ENCODE data around the gene ZSCAN22.
"Not testable (repeated sequence)": the region's sequence is repeated elsewhere in the genome, so short reads cannot be mapped to it uniquely, and the experiment has no call there.

ZSCAN22 gene

DNA sequence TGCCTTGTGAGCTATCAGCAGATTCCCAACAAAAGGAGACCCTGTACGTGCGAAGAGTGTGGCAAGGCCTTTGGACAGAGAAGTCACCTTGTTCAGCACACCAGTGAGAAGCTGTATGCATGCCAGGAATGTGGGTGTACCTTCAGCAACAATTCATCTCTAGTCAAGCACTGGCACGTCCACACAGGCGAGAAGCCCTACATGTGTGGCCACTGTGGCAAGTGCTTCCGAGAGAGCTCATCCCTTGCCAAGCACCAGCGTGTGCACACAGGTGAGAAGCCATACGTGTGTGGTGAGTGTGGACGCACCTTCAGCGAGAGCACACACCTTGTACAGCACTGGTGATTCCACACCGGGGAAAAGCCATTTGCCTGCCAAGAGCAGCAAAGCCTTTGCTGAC lies 7.6 kb upstream of the ZSCAN22 start:
- no peak for DNase-seq

GRCh38 chr19:58325311-58326022 lies 1.3 kb upstream of the ZSCAN22 start:
- DNase-seq = no peak

GRCh38 chr19:58326501-58326913 lies 287 bp upstream of the ZSCAN22 start:
- no peak for DNase-seq

DNA sequence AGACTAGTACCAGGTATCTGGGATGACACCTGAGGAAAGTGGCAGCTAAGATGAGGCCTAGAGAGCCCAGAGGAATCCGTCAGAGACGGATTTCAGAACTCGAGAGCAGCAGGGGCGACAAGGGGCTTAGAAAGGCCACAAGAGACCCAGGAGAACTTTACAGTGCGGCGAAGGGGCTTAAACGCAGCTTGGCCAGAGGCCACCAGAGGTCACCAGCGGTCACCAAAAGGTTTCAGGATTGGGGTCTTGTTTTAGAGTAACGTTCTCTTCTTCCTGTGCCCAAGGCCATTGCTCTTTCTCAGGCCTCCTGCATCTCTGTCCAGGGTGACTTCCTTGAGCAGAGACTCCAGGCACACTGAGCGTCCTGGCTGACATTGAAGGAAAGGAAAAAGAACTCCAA lies 2.2 kb downstream of the ZSCAN22 start:
- DNase-seq = peak in 1 of 2 donors; percentile 3

DNA sequence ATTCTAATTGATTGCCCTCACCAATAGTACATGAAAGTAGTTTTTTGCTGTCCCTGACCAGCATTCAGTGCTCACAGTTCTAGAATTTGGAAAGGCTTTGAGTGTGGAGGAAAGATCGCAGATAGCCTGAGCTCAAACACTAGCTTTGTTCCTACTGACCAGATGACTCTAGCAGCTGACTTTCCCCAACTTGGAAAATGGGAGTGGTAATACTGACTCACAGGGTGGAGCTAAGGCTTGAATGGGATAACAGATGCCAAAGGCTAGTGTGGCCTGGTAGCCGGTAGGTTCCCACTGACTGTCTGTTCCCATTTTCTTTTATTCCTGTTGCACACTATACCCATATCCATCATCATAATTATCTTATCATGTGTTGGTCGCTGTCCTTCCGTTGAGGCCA lies 3.7 kb downstream of the ZSCAN22 start:
- no peak for DNase-seq

DNA sequence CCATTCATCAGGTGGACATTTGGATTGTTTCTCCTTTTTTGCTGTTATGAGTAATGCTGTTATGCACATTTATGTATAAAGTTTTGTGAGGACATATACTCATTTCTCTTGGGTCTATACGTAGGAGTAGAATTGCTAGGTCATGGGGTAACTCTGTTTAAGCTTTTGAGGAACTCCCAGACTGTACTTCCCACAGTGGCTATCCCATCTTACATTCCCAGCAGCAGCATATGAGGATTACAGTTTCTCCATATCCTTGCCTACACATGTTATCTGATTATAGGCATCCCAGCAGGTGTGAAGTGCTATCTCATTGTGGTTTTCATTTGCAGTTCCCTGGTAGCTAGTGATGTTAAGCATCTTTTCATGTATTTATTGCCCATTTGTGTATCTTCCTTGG lies 5.9 kb downstream of the ZSCAN22 start:
- no peak for DNase-seq

- DNase-seq = no peak
Observed at GRCh38 chr19:58334691-58335249, 8.0 kb downstream of the ZSCAN22 start.

DNA sequence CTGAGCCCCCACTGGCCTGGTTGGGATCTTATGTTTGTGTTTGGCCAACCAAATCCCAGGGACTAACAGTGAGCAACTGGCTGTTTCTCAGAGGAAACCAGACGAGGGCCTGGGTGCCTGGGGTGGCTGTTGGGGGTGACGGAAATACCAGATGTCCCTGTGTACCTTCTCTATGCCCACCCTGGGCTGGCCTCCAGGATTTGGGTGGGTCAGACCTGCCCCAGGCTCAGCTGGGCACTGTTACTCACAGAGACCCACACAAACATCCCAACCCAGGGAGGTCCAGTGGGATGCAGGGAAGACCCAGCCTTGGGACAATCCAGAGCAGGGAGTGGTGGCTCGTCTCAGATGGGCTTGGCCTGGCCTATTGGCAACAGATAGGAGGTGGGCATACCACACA lies 8.8 kb downstream of the ZSCAN22 start:
- DNase-seq = no peak

DNA sequence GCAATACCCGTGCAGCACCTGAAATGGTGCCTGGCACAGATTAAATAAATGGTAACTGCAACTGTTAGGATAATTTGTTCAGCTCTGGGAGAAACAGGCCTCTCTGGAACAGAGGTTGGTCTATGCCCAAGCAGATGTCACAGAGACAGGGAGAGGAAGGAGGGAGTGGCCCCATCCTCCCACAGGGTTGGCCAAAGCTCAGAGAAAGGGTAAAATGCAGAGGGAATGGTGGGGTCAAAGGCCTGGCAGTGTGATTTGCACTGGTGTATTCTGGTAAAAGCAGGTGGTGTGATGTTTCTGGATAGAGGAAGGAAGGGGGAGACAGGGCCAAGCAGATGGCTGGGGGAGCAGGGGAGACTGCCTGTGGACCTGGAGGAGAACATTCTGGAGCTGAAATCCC lies 9.4 kb downstream of the ZSCAN22 start:
- DNase-seq = no peak

DNA sequence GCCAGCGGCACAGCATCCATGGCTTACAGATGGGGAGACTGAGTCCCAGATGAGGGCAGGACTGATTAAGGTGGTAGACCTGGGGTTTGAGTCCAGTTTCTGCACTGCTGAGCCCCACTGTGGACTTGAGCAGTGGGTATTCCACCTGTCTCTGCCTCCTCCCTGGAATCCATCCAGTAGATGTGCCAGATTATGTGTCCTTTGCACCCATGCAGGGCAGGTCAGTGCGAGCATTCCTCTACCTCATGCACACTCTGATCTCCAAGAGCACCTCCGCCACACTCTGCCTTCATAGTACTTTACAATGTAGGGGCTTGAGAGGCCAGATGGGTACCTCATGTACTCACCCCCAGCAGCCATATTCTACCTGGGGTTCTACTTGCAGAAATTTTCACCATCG lies 10.0 kb downstream of the ZSCAN22 start:
- no peak for DNase-seq

GRCh38 chr19:58338336-58338735 lies 11.5 kb downstream of the ZSCAN22 start:
- no peak for DNase-seq

GRCh38 chr19:58338825-58339558 lies 12.2 kb downstream of the ZSCAN22 start:
- no peak for DNase-seq

GRCh38 chr19:58345558-58345957 lies 18.8 kb downstream of the ZSCAN22 start:
- DNase-seq = no peak

- DNase-seq = peak; percentile 19 to 76
Observed at GRCh38 chr19:58346961-58347929, 20.5 kb downstream of the ZSCAN22 start.

GRCh38 chr19:58348080-58348479 lies 21.3 kb downstream of the ZSCAN22 start:
- not testable (repeated sequence) for DNase-seq

GRCh38 chr19:58349590-58349989 lies 22.8 kb downstream of the ZSCAN22 start:
- DNase-seq = no peak

- no peak for DNase-seq
Observed at GRCh38 chr19:58350001-58350861, 23.4 kb downstream of the ZSCAN22 start.

GRCh38 chr19:58350871-58351557 lies 24.2 kb downstream of the ZSCAN22 start:
- DNase-seq = no peak

DNA sequence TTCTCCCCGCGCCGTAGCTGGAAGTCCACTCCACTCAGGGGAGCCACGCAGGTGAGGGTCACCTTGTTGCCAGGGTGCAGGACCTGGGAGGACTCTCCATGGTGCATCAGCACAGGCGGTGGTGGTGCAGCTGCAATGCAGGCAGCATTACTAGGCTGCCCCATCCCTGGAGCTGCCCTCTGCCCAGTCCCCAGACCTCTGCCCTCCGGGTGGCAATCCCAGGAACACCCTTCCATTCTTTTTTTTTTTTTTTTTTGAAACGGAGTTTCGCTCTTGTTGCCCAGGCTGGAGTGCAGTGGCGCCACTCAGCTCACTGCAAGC lies 24.7 kb downstream of the ZSCAN22 start:
- no peak for DNase-seq

- no peak for DNase-seq
Observed at GRCh38 chr19:58351990-58352755, 25.4 kb downstream of the ZSCAN22 start.
